Epidermal melanocyte (primary cell): ENCODE data around the gene TMEM156.

ENCODE experiments used
- DNase-seq: peaks from one replicate; pipeline ENCODE4 v3.0.0; 2011; ENCODE audit warnings: low spot score; ENCODE audit not compliant: insufficient read length

The TMEM156 gene

GRCh38 chr4:39032218-39033085 is at the start of gene TMEM156:
Gene TMEM156, minus strand, starts transcription at chr4:39032409. Its CDS starts 96 bp downstream, at chr4:39032313.
- no peak for DNase-seq

- DNase-seq, result no peak
Observed at GRCh38 chr4:39078829-39079228, 46.6 kb upstream of the TMEM156 start.

GRCh38 chr4:39068907-39069306 is 36.7 kb upstream of the TMEM156 start:
- no peak for DNase-seq

DNA sequence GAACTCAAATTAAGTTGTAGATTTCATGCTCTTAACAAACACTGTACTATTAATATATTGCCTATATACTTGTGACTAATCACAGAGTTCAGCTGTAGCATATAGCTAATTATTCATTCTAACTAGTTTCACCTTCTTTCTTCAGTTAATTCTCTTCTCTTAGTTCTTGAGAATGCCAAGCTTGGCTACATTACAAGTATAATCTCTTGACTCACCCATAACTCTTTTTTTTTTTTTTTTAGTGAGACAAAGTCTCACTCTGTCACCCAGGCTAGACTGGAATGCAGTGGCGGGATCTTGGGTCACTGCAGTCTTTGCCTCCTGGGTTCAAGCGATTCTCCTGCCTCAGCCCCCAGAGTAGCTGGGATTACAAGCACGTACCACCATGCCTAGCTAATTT is 35.2 kb upstream of the TMEM156 start:
- DNase-seq, result no peak

- no peak for DNase-seq
Observed at GRCh38 chr4:39067031-39067430, 34.8 kb upstream of the TMEM156 start.

DNA sequence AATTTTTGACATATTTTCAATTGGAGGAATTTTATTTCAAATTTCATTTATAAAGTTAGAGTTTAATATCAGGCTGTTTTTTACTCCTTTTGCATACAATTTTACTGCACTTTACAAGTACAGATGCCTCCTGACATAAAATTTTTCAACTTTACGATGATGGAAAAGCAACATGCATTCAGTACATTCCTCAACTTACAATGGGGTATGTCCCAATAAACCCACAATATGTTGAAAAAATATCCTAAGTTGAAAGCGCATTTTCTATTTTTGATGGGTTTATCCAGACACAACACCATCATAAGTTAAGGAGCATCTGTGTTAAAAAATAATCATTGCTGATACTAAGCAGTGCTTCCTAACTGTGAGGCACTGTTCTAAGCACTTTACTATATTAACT is 34.2 kb upstream of the TMEM156 start:
- DNase-seq, result no peak

DNA sequence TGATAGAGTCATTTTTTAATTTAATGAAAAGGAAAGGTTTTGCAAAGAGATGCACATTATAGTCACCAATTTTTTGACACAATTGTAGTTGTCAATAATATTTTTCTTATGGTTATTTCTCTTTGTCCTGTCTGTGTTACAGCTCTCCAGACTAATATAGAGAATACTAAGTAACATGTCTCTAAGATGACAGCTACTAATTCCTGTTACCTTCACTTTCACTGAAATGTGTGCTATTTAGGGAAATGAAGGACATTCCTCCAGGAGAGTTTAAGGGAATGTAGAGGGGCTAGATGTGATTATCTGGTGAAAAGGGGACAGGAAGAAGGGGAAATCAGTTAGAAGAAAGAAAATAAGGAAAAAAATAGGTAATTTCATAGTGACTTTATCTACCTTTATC is 31.2 kb upstream of the TMEM156 start:
- no peak for DNase-seq

DNA sequence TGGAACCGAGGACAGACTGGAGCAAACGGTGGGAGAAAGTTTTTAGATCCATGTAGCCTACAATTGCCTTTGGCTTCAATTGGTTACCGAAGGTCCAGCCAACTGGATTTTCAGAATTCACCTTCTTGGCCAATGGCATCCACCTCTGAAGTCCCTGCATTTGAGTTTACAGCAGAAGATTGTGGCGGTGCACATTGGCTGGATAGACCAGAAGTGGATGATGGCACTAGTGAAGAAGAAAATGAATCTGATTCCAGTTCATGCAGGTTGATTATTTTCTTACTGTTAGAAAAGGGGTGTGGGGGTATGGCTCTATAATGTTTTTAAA is 30.5 kb upstream of the TMEM156 start:
- no peak for DNase-seq

- peak; percentile 35 for DNase-seq
Observed at GRCh38 chr4:39062094-39062769, 30.0 kb upstream of the TMEM156 start, which contains the start of gene KLHL5. Gene KLHL5, plus strand, starts transcription at chr4:39062232. Its CDS starts 421 bp downstream, at chr4:39062653.

DNA sequence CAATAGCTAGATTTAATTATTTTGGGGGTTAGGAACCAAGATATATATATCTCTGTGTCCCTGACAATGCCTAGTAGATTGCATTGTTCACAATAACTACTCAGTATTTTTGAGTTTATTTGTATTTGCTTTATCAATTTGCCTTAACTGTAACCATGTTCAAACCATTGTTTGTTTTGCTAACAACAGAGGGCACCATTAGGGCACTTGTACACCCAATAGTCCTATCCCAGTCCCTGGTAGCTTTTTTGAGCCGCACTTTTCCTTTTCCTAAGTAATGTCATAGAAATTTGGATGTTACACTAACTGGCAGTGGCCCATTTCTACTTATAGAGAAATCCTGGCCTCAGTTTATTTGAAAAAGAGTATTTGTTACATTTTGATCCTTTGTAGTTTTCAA is 29.2 kb upstream of the TMEM156 start:
- DNase-seq, result no peak

DNA sequence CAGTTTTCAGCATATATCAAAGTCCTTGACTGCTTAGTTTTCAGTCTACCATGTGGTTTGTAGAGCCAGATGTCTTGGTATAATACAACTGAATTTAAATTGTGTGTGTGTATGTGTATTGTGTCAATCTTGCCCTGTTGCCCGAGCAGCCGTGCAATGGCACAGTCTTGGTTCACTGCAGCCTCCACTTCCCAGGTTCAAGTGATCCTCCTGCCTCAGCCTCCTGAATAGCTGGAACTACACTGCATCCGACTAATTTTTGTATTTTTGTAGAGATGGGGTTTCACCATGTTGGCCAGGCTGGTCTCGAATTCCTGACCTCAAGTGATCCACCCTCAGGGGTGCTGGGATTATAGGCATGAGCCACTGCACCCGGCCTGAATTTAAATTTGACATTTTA is 23.8 kb upstream of the TMEM156 start:
- no peak for DNase-seq

GRCh38 chr4:39054497-39054896 is 22.3 kb upstream of the TMEM156 start:
- DNase-seq, result no peak

GRCh38 chr4:39053983-39054382 is 21.8 kb upstream of the TMEM156 start:
- no peak for DNase-seq

- no peak for DNase-seq
Observed at GRCh38 chr4:39051492-39051891, 19.3 kb upstream of the TMEM156 start.

- no peak for DNase-seq
Observed at GRCh38 chr4:39050590-39050989, 18.4 kb upstream of the TMEM156 start.

GRCh38 chr4:39048311-39048710 is 16.1 kb upstream of the TMEM156 start:
- DNase-seq, result no peak

GRCh38 chr4:39047681-39048080 is 15.5 kb upstream of the TMEM156 start:
- DNase-seq, result no peak

GRCh38 chr4:39046249-39046648 is 14.0 kb upstream of the TMEM156 start:
- no peak for DNase-seq

GRCh38 chr4:39045827-39046221 is 13.6 kb upstream of the TMEM156 start:
- no peak for DNase-seq

GRCh38 chr4:39044956-39045826 is 13.0 kb upstream of the TMEM156 start:
- DNase-seq, result no peak

- peak; percentile 89 for DNase-seq
Observed at GRCh38 chr4:39044364-39044955, 12.3 kb upstream of the TMEM156 start.
